B cell (primary cell): ENCODE data around the gene ORC1. TPM values are rescaled to one million over a fixed set of nuclear protein-coding genes. Genes with fewer than 3 reads are reported as not detected.

ENCODE experiments used
- ATAC-seq: fragments of 200-7000 bp; cut with Tn5 transposase; one replicate; pipeline ENCODE4 v1.10.0; 2021; ENCODE audit warnings: low read depth, mild to moderate bottlenecking, moderate number of reproducible peaks, moderate library complexity
- CTCF ChIA-PET: fragments of 350-600 bp; sonication (Branson Sonifier 250); formaldehyde crosslinking; loops from one replicate; lab custom pipeline; 2021; ENCODE audit warnings: antibody characterized with exemption, inconsistent platforms; lab: Charles Lee
- POLR2A ChIA-PET: fragments of 350-600 bp; sonication (Branson Sonifier 250); formaldehyde crosslinking; loops from one replicate; lab custom pipeline; 2021; ENCODE audit warnings: antibody characterized with exemption; lab: Charles Lee
- DNase-seq: peaks from one replicate; pipeline ENCODE4 v3.0.0; 2013
- H2AFZ ChIP-seq: 2 replicates; pipeline ENCODE4 v1.6.1; 2012; ENCODE audit warnings: mild to moderate bottlenecking, low read depth, low read length; ENCODE audit not compliant: insufficient read depth, poor library complexity, severe bottlenecking
- H3K27ac ChIP-seq, 2 donors: 1 replicate in 1 of 2; 2 replicates in 1 of 2; pipeline ENCODE4 v1.5.1; 2012 to 2013; ENCODE audit warnings: low read length in 2 of 2, mild to moderate bottlenecking in 2 of 2, moderate library complexity in 1 of 2
- H3K27me3 ChIP-seq, 4 experiments: fragments of 200-600 bp in 1 of 4; sonication (generic) in 1 of 4; replicated peaks in 1 of 4; 1 replicate in 2 of 4; 2 replicates in 2 of 4; pipeline versions ENCODE4 v1.6.1 to v1.7.0; 2013 to 2016; ENCODE audit warnings: low read length in 3 of 4, mild to moderate bottlenecking in 2 of 4, mixed read lengths in 1 of 4, moderate library complexity in 1 of 4; ENCODE audit not compliant: insufficient read depth in 4 of 4, control insufficient read depth in 3 of 4; ENCODE audit errors: control extremely low read depth in 1 of 4
- H3K36me3 ChIP-seq, 2 experiments: replicated peaks in 1 of 2; 1 replicate in 1 of 2; 2 replicates in 1 of 2; pipeline versions ENCODE4 v1.6.1 to v1.7.1; 2013; ENCODE audit warnings: low read length in 1 of 2; ENCODE audit not compliant: insufficient read depth in 2 of 2, control insufficient read depth in 1 of 2; ENCODE audit errors: control extremely low read depth in 1 of 2, extremely low read depth in 1 of 2
- H3K4me1 ChIP-seq, 2 donors: fragments of 200-600 bp in 1 of 2; sonication (generic) in 1 of 2; 1 replicate in 1 of 2; 2 replicates in 1 of 2; pipeline versions ENCODE4 v1.5.1 to v1.6.1; 2013 to 2017; ENCODE audit warnings: low read length in 2 of 2; ENCODE audit not compliant: control insufficient read depth in 2 of 2, insufficient read depth in 2 of 2
- H3K4me2 ChIP-seq: replicated peaks from 2 replicates; pipeline ENCODE3; 2012; ENCODE audit warnings: mild to moderate bottlenecking, low read depth, low read length; ENCODE audit not compliant: poor library complexity, severe bottlenecking
- H3K4me3 ChIP-seq, 5 experiments: fragments of 200-600 bp in 1 of 5; sonication (generic) in 1 of 5; 1 replicate in 3 of 5; 2 replicates in 2 of 5; pipeline versions ENCODE4 v1.5.1 to v1.7.0; 2011 to 2016; ENCODE audit warnings: low read length in 4 of 5, mild to moderate bottlenecking in 4 of 5, low read depth in 2 of 5, control low read depth in 1 of 5, moderate library complexity in 1 of 5; ENCODE audit not compliant: insufficient read depth in 1 of 5; ENCODE audit errors: control extremely low read depth in 1 of 5, extremely low read depth in 1 of 5
- H3K79me2 ChIP-seq: fragments of 200-600 bp; sonication (generic); one replicate; pipeline ENCODE4 v1.6.0; 2016; ENCODE audit warnings: low read length; ENCODE audit not compliant: control insufficient read depth, insufficient read depth
- H3K9ac ChIP-seq: fragments of 200-600 bp; sonication (generic); 2 replicates; pipeline ENCODE4 v1.6.1; 2017; ENCODE audit warnings: mild to moderate bottlenecking, low read length, moderate library complexity
- H3K9me3 ChIP-seq, 3 donors: one replicate each; pipeline versions ENCODE4 v1.6.1 to v1.7.1; 2013; ENCODE audit warnings: low read length in 2 of 3; ENCODE audit not compliant: control insufficient read depth in 2 of 3, insufficient read depth in 1 of 3; ENCODE audit errors: control extremely low read depth in 1 of 3
- H4K20me1 ChIP-seq: 2 replicates; pipeline ENCODE4 v1.6.0; 2012; ENCODE audit warnings: mild to moderate bottlenecking, low read length; ENCODE audit not compliant: insufficient read depth, control insufficient read depth, poor library complexity, severe bottlenecking
- H3K27ac Mint-ChIP-seq: one replicate; pipeline ENCODE4 v1.8.0; 2021; ENCODE audit warnings: mixed read lengths
- H3K27me3 Mint-ChIP-seq: one replicate; pipeline ENCODE4 v1.8.0; 2021; ENCODE audit warnings: mixed read lengths
- H3K4me1 Mint-ChIP-seq: one replicate; pipeline ENCODE4 v1.8.0; 2021; ENCODE audit warnings: mixed read lengths
- H3K4me3 Mint-ChIP-seq: one replicate; pipeline ENCODE4 v1.8.0; 2021; ENCODE audit warnings: mixed read lengths
- H3K9me3 Mint-ChIP-seq: one replicate; pipeline ENCODE4 v1.8.0; 2022; ENCODE audit warnings: mixed read lengths; ENCODE audit not compliant: insufficient read depth
- CTCF ChIP-seq: fragments of 200-600 bp; IDR thresholded peaks from one replicate; pipeline ENCODE4 v1.8.0; 2022; ENCODE audit warnings: antibody characterized with exemption, mild to moderate bottlenecking
- EZH2 ChIP-seq: IDR thresholded peaks from 2 replicates; pipeline ENCODE4 v1.6.1; 2012; ENCODE audit warnings: borderline replicate concordance, low read depth, mild to moderate bottlenecking, moderate library complexity, low read length; ENCODE audit not compliant: insufficient read depth, poor library complexity, severe bottlenecking
- whole genome bisulfite sequencing: methylation state at CpG from one replicate; pipeline ENCODE4 v1.1.5; 2013; ENCODE audit warnings: missing lambda C conversion rate; ENCODE audit not compliant: insufficient coverage; 5-methylcytosine and 5-hydroxymethylcytosine counted together
- intact Hi-C: fragments of 100-400 bp; cut with micrococcal nuclease; formaldehyde crosslinking; loops from one replicate; pipeline ENCODE4 v1.10.0; 2022
- polyA plus RNA-seq: library from polyadenylated mRNA; depleted of rRNA; stranded (reverse); fragments of >200 nt; gene quantifications from 2 replicates; pipeline ENCODE4 v1.2.3, GENCODE V29; 2012
- total RNA-seq, 2 donors: library from RNA; stranded (reverse); fragments of 120-200 nt in 1 of 2; gene quantifications; 1 replicate in 1 of 2; 2 replicates in 1 of 2; pipeline versions ENCODE4 v1.2.3 to v1.2.4, GENCODE V29; 2013 to 2022

ORC1 gene
- total and polyA plus RNA-seq, 2 donors (not counting 1 experiment from before 2014, with no cell fraction given): 0.78 to 1.3 TPM

GRCh38 chr1:52367272-52367671 is 37.0 kb downstream of the ORC1 start:
- Histone ChIP-seq H3K4me2 (no peak overlapping the region), H3K9me3 (no peaks in the 10 kb centered on the region), H3K79me2 (peaks cover 26% of the 10 kb centered on the region), H3K9ac (no peak overlapping the region), H3K36me3 (peaks cover 0 to 11% of the 10 kb centered on the region in 2 experiments), H2AFZ (no peak overlapping the region), H4K20me1 (peaks cover 9% of the 10 kb centered on the region), H3K4me1 (peaks cover 18 to 20% of the 10 kb centered on the region in 2 donors), H3K27ac (no peak overlapping the region), H3K27me3 (no peaks in the 10 kb centered on the region), H3K4me3 (no peak overlapping the region)
- no peak for DNase-seq
- Mint-ChIP-seq H3K4me1 (peaks cover 34% of the 10 kb centered on the region), H3K4me3 (peak overlapping the region; percentile 54), H3K27ac (no peak overlapping the region), H3K27me3 (peaks cover 4% of the 10 kb centered on the region), H3K9me3 (no peaks in the 10 kb centered on the region)
- POLR2A ChIA-PET: interaction anchor here (1.0 kb wide), 1 partner anchor 311 kb away, joined by 3 read pairs; the partner anchor contains the start of gene BTF3L4
- WGBS: 97% methylated on average over 5 of the region's 5 CpGs
- no peak for ATAC-seq
- no peak for TF ChIP-seq EZH2
- TF ChIP-seq CTCF: no peak
- CTCF ChIA-PET: interaction anchor here (1.0 to 2.6 kb wide), 3 partner anchors 37 to 240 kb away, joined by 3 to 18 read pairs (median 4); partner anchors contain the start of genes ORC1 and PRPF38A
- intact Hi-C loops: loop anchor here (5.0 to 10.0 kb wide), 7 partner anchors 335 to 1578 kb away; partner anchors contain the start of genes IFT25, LRP8, LRRC42 and ZYG11A

DNA sequence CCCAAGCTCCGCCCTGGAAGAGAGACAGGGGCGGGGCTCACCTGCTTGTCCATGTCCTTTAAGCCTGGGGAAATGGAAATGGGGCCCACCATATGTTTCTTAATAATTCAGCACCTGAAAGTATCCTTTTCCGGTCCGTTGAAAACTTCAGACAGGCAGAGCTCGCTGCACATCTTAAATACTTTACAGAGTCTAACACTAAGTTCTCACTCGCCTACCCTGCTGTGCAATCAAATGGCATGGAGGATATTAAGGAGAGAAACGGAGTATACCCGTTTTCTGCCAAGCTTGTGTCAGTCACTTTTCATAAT is 37.8 kb downstream of the ORC1 start:
- DNase-seq: no peak
- Mint-ChIP-seq H3K27me3 (peaks cover 4% of the 10 kb centered on the region), H3K27ac (peak overlapping the region; percentile 93), H3K4me1 (peaks cover 34% of the 10 kb centered on the region), H3K9me3 (no peaks in the 10 kb centered on the region), H3K4me3 (peak overlapping the region; percentile 96)
- H3K4me3 ChIP-seq: peak overlapping the region; percentile 19 to 88 (median 79)
- ChIA-PET POLR2A (interaction anchor here (1.0 to 1.5 kb wide), 2 partner anchors 38 to 310 kb away, joined by 3 to 10 read pairs; partner anchors contain the start of genes BTF3L4, ORC1 and PRPF38A), CTCF (interaction anchor here (1.0 to 2.6 kb wide), 4 partner anchors 38 to 470 kb away, joined by 3 to 18 read pairs (median 4); partner anchors contain the start of genes ORC1 and PRPF38A)
- WGBS: 23% methylated on average over 5 of the region's 8 CpGs
- peak overlapping the region; percentile 91 for H3K9ac ChIP-seq
- H3K27ac ChIP-seq: peak overlapping the region; percentile 47 to 90
- peaks cover 12% of the 10 kb centered on the region for H4K20me1 ChIP-seq
- peaks cover 0 to 19% of the 10 kb centered on the region in 2 experiments for H3K36me3 ChIP-seq
- peak overlapping the region; percentile 86 for H3K4me2 ChIP-seq
- ATAC-seq: no peak
- H3K27me3 ChIP-seq: no peaks in the 10 kb centered on the region
- no peaks in the 10 kb centered on the region for H3K9me3 ChIP-seq
- H2AFZ ChIP-seq: peak overlapping the region; percentile 92
- H3K79me2 ChIP-seq: peaks cover 26% of the 10 kb centered on the region
- intact Hi-C loops: loop anchor here (1.0 to 10.0 kb wide), 13 partner anchors 38 to 1578 kb away; partner anchors contain the start of genes BTF3L4, CPT2, IFT25 and LRP8
- TF ChIP-seq EZH2: no peak
- TF ChIP-seq CTCF: no peak
- peaks cover 18 to 20% of the 10 kb centered on the region in 2 donors for H3K4me1 ChIP-seq
